ENCODE data around the gene ENTPD1.

Gene ENTPD1

GRCh38 chr10:95794195-95794594 is 38.2 kb downstream of the ENTPD1 start:
- Histone ChIP-seq H3K9ac (ENCODE audit: low read length) (no peak overlapping the region), H3K23ac (ENCODE audit: low read length in 2 of 2) (peak overlapping the region in 1 of 2 experiments; percentile 46), H3K18ac (ENCODE audit: low read depth in 1 of 2, low read length in 2 of 2) (peak overlapping the region in 1 of 2 experiments; percentile 82), H3K4me1 (ENCODE audit: control insufficient read depth, insufficient read depth, low read depth, low read length) (peaks cover 4% of the 10 kb centered on the region), H3K14ac (ENCODE audit: low read length in 2 of 2) (no peak overlapping the region), H2AK5ac (ENCODE audit: low read length, severe bottlenecking) (no peak overlapping the region), H2AFZ (ENCODE audit: low read depth, low read length) (no peak overlapping the region), H3K9me3 (ENCODE audit: control insufficient read depth, low read length) (no peaks in the 10 kb centered on the region), H3K27me3 (ENCODE audit: control insufficient read depth in 1 of 2, insufficient read depth in 1 of 2, low read length in 2 of 2) (no peaks in the 10 kb centered on the region), H4K91ac (ENCODE audit: low read length) (no peak overlapping the region), H2BK5ac (ENCODE audit: low read depth, low read length, poor library complexity, severe bottlenecking) (no peak overlapping the region), H3K4me2 (ENCODE audit: low read length, poor library complexity, severe bottlenecking) (no peak overlapping the region), H3K36me3 (ENCODE audit: control insufficient read depth in 1 of 2, insufficient read depth in 2 of 2, low read depth in 1 of 2, low read length in 2 of 2) (no peaks in the 10 kb centered on the region), H2BK15ac (ENCODE audit: low read depth, poor library complexity, severe bottlenecking) (no peak overlapping the region), H2BK12ac (ENCODE audit: low read length in 2 of 2) (peak overlapping the region in 1 of 2 experiments; percentile 6), H3K4me3 (ENCODE audit: insufficient read depth in 1 of 2, low read depth in 1 of 2, low read length in 2 of 2) (no peak overlapping the region), H3K4ac (ENCODE audit: low read depth in 1 of 2, low read length in 2 of 2) (no peak overlapping the region), H3K27ac (ENCODE audit: low read length, poor library complexity, severe bottlenecking) (no peak overlapping the region), H4K8ac (ENCODE audit: low read length) (no peak overlapping the region), H2BK120ac (ENCODE audit: low read depth, low read length) (no peak overlapping the region), H3K79me1 (replicated peaks; ENCODE audit: low read length, poor library complexity, severe bottlenecking) (no peaks in the 10 kb centered on the region)
- WGBS, result 81% methylated on average over 3 of the region's 3 CpGs
- no peak for DNase-seq

DNA sequence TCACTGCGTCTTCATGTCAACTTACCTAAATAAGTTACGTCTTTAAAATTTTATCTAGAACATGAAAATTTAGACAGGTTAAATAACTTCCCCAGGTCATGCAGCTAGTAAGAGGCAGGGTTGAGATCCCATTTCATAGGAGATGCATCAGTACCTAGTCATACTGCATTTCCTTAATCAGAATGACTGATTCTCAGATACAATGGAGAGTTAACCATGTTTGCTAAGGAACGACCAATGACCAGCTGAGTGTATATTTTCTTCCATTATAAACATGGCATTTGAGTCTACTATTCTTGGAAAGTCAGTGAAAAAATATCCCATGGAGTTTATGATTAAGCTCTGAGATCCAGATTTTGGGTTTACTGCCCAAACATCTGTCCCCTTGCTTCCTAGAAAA is 39.6 kb downstream of the ENTPD1 start:
- Histone ChIP-seq H2BK12ac (ENCODE audit: low read length in 2 of 2) (no peak overlapping the region), H3K9me3 (ENCODE audit: control insufficient read depth, low read length) (no peaks in the 10 kb centered on the region), H3K4me1 (ENCODE audit: control insufficient read depth, insufficient read depth, low read depth, low read length) (peaks cover 4% of the 10 kb centered on the region), H3K18ac (ENCODE audit: low read depth in 1 of 2, low read length in 2 of 2) (no peak overlapping the region), H2AK5ac (ENCODE audit: low read length, severe bottlenecking) (no peak overlapping the region), H4K91ac (ENCODE audit: low read length) (no peak overlapping the region), H3K79me1 (replicated peaks; ENCODE audit: low read length, poor library complexity, severe bottlenecking) (no peaks in the 10 kb centered on the region), H3K9ac (ENCODE audit: low read length) (no peak overlapping the region), H2BK15ac (ENCODE audit: low read depth, poor library complexity, severe bottlenecking) (no peak overlapping the region), H2BK5ac (ENCODE audit: low read depth, low read length, poor library complexity, severe bottlenecking) (no peak overlapping the region), H3K4me3 (ENCODE audit: insufficient read depth in 1 of 2, low read depth in 1 of 2, low read length in 2 of 2) (no peak overlapping the region), H3K23ac (ENCODE audit: low read length in 2 of 2) (no peak overlapping the region), H2BK120ac (ENCODE audit: low read depth, low read length) (no peak overlapping the region), H2AFZ (ENCODE audit: low read depth, low read length) (no peak overlapping the region), H3K14ac (ENCODE audit: low read length in 2 of 2) (no peak overlapping the region), H3K27me3 (ENCODE audit: control insufficient read depth in 1 of 2, insufficient read depth in 1 of 2, low read length in 2 of 2) (no peaks in the 10 kb centered on the region), H3K36me3 (ENCODE audit: control insufficient read depth in 1 of 2, insufficient read depth in 2 of 2, low read depth in 1 of 2, low read length in 2 of 2) (no peaks in the 10 kb centered on the region), H3K4me2 (ENCODE audit: low read length, poor library complexity, severe bottlenecking) (no peak overlapping the region), H3K27ac (ENCODE audit: low read length, poor library complexity, severe bottlenecking) (no peak overlapping the region), H3K4ac (ENCODE audit: low read depth in 1 of 2, low read length in 2 of 2) (no peak overlapping the region), H4K8ac (ENCODE audit: low read length) (no peak overlapping the region)
- 100% methylated on average over 1 of the region's 3 CpGs for WGBS
- DNase-seq, result no peak

DNA sequence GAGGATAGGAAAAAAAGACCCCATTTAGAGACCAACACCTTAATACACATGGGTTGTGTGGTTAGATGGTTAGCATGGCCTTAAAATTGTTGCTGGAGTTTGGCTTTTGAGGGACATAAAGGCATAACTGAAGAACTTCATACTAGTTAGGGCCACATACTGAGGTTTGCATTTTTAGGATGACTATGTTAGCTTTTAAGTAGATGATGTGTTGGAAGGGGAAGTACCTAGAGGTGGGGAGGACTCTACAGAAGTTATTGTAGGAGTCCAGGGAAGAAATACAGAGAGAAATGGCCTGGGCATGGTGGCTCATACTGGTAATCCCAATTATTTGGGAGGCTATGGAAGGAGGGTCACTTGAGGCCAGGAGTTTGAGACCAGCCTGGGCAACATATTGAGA is 40.5 kb downstream of the ENTPD1 start:
- Histone ChIP-seq H3K18ac (ENCODE audit: low read depth in 1 of 2, low read length in 2 of 2) (no peak overlapping the region), H3K4me2 (ENCODE audit: low read length, poor library complexity, severe bottlenecking) (no peak overlapping the region), H2BK12ac (ENCODE audit: low read length in 2 of 2) (no peak overlapping the region), H4K8ac (ENCODE audit: low read length) (no peak overlapping the region), H3K4me3 (ENCODE audit: insufficient read depth in 1 of 2, low read depth in 1 of 2, low read length in 2 of 2) (no peak overlapping the region), H3K79me1 (replicated peaks; ENCODE audit: low read length, poor library complexity, severe bottlenecking) (no peaks in the 10 kb centered on the region), H2BK5ac (ENCODE audit: low read depth, low read length, poor library complexity, severe bottlenecking) (no peak overlapping the region), H3K9me3 (ENCODE audit: control insufficient read depth, low read length) (no peaks in the 10 kb centered on the region), H3K4me1 (ENCODE audit: control insufficient read depth, insufficient read depth, low read depth, low read length) (peaks cover 4% of the 10 kb centered on the region), H3K27ac (ENCODE audit: low read length, poor library complexity, severe bottlenecking) (no peak overlapping the region), H3K4ac (ENCODE audit: low read depth in 1 of 2, low read length in 2 of 2) (no peak overlapping the region), H3K9ac (ENCODE audit: low read length) (no peak overlapping the region), H2BK15ac (ENCODE audit: low read depth, poor library complexity, severe bottlenecking) (no peak overlapping the region), H2AK5ac (ENCODE audit: low read length, severe bottlenecking) (no peak overlapping the region), H3K23ac (ENCODE audit: low read length in 2 of 2) (no peak overlapping the region), H3K27me3 (ENCODE audit: control insufficient read depth in 1 of 2, insufficient read depth in 1 of 2, low read length in 2 of 2) (no peaks in the 10 kb centered on the region), H2AFZ (ENCODE audit: low read depth, low read length) (no peak overlapping the region), H3K14ac (ENCODE audit: low read length in 2 of 2) (no peak overlapping the region), H2BK120ac (ENCODE audit: low read depth, low read length) (no peak overlapping the region), H3K36me3 (ENCODE audit: control insufficient read depth in 1 of 2, insufficient read depth in 2 of 2, low read depth in 1 of 2, low read length in 2 of 2) (no peaks in the 10 kb centered on the region), H4K91ac (ENCODE audit: low read length) (no peak overlapping the region)
- DNase-seq, result no peak

DNA sequence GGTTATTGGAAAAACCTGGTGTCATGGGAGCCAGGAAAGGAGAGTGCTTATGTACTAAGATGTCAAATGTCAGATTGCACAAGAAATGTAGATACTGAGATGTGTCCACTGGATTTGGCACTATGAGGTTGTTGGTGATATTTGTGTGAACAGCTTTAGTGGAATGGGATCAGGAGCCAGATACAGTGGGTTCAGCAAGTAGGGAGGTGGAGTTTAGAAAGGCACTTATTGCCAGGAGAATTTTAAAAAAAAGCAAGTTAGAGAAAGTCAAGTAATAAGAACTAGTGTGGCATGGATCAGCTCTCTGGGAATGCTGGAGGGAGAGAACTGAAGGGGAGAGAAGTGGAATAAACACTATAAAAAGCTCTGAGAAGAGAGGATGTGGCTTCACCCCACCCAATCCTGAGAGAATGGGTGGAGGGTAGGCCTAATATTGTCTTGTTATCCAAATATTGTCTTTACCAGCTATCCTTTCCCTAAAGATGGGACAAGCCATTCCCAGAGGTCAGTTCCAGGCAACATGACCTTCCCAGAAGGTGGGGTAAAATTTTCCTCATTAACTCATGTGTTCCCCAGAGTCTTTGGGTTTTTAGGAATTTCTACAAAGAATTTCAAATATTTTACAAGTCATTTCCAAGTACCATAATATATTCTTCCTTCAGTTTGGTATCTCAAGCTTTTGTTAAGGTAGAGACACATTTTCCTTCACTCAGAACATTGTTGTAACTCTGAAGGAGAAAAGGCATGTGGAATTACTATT is 42.3 kb downstream of the ENTPD1 start:
- no peak overlapping the region for H3K4me3 ChIP-seq (ENCODE audit: insufficient read depth in 1 of 2, low read depth in 1 of 2, low read length in 2 of 2)
- H3K79me1 ChIP-seq (replicated peaks; ENCODE audit: low read length, poor library complexity, severe bottlenecking), result no peaks in the 10 kb centered on the region
- no peak overlapping the region for H2BK120ac ChIP-seq (ENCODE audit: low read depth, low read length)
- no peaks in the 10 kb centered on the region for H3K36me3 ChIP-seq (ENCODE audit: control insufficient read depth in 1 of 2, insufficient read depth in 2 of 2, low read depth in 1 of 2, low read length in 2 of 2)
- no peak overlapping the region for H2AK5ac ChIP-seq (ENCODE audit: low read length, severe bottlenecking)
- H2AFZ ChIP-seq (ENCODE audit: low read depth, low read length), result no peak overlapping the region
- H4K91ac ChIP-seq (ENCODE audit: low read length), result no peak overlapping the region
- H3K4me1 ChIP-seq (ENCODE audit: control insufficient read depth, insufficient read depth, low read depth, low read length), result peaks cover 2% of the 10 kb centered on the region
- peak overlapping the region in 1 of 2 experiments; percentile 42 for H2BK12ac ChIP-seq (ENCODE audit: low read length in 2 of 2)
- H3K23ac ChIP-seq (ENCODE audit: low read length in 2 of 2), result no peak overlapping the region
- H2BK5ac ChIP-seq (ENCODE audit: low read depth, low read length, poor library complexity, severe bottlenecking), result no peak overlapping the region
- H3K27me3 ChIP-seq (ENCODE audit: control insufficient read depth in 1 of 2, insufficient read depth in 1 of 2, low read length in 2 of 2), result no peaks in the 10 kb centered on the region
- H3K4ac ChIP-seq (ENCODE audit: low read depth in 1 of 2, low read length in 2 of 2), result peak overlapping the region in 1 of 2 experiments; percentile 24
- H3K4me2 ChIP-seq (ENCODE audit: low read length, poor library complexity, severe bottlenecking), result no peak overlapping the region
- no peak overlapping the region for H3K27ac ChIP-seq (ENCODE audit: low read length, poor library complexity, severe bottlenecking)
- H3K9ac ChIP-seq (ENCODE audit: low read length), result no peak overlapping the region
- no peak overlapping the region for H3K14ac ChIP-seq (ENCODE audit: low read length in 2 of 2)
- H2BK15ac ChIP-seq (ENCODE audit: low read depth, poor library complexity, severe bottlenecking), result no peak overlapping the region
- DNase-seq, result no peak
- peak overlapping the region in 1 of 2 experiments; percentile 41 for H3K18ac ChIP-seq (ENCODE audit: low read depth in 1 of 2, low read length in 2 of 2)
- H3K9me3 ChIP-seq (ENCODE audit: control insufficient read depth, low read length), result no peaks in the 10 kb centered on the region
- no peak overlapping the region for H4K8ac ChIP-seq (ENCODE audit: low read length)

Data from mesenchymal stem cell (in vitro differentiated cells and primary cell).